Lower lobe of right lung (tissue), 2 donors: ENCODE results near the gene SOX15. TPM values are rescaled to one million over a fixed set of nuclear protein-coding genes. Genes with fewer than 3 reads are reported as not detected.
"Not testable (repeated sequence)": the region's sequence is repeated elsewhere in the genome, so short reads cannot be mapped to it uniquely, and the experiment has no call there.

Experiments used
- ATAC-seq, 2 donors: fragments of 200-7000 bp; cut with Tn5 transposase; one replicate each; pipeline ENCODE4 v1.9.1; 2020 to 2022; ENCODE audit warnings: mild to moderate bottlenecking in 2 of 2, moderate library complexity in 2 of 2
- DNase-seq: peaks from one replicate; pipeline ENCODE4 v3.0.0-alpha.2; 2020
- H3K27ac ChIP-seq: fragments of 200-600 bp; one replicate; pipeline ENCODE4 v1.8.0; 2022
- H3K27me3 ChIP-seq: fragments of 200-600 bp; one replicate; pipeline ENCODE4 v1.8.0; 2022; ENCODE audit warnings: low read depth
- H3K36me3 ChIP-seq: fragments of 200-600 bp; one replicate; pipeline ENCODE4 v1.8.0; 2022; ENCODE audit warnings: mild to moderate bottlenecking
- H3K4me1 ChIP-seq: fragments of 200-600 bp; one replicate; pipeline ENCODE4 v1.8.0; 2022
- H3K4me3 ChIP-seq: fragments of 200-600 bp; one replicate; pipeline ENCODE4 v1.8.0; 2022; ENCODE audit warnings: mild to moderate bottlenecking
- H3K9me3 ChIP-seq: fragments of 200-600 bp; one replicate; pipeline ENCODE4 v1.8.0; 2022
- CTCF ChIP-seq: fragments of 200-600 bp; IDR thresholded peaks from one replicate; pipeline ENCODE4 v1.8.0; 2022; ENCODE audit warnings: antibody characterized with exemption, mild to moderate bottlenecking
- intact Hi-C: fragments of 100-400 bp; cut with DNase I; formaldehyde crosslinking; loops from one replicate; pipeline ENCODE4 v1.11.0; 2022
- total RNA-seq: library from RNA; stranded (reverse); fragmentation: NEBNext Ultra II Directional; extraction: Animal tissue kit (Norgen Biotek cat#: 25700); gene quantifications from one replicate; pipeline ENCODE4 v1.2.1, GENCODE V29; 2021
- donor health status: DM: no; HTN: yes; CAD: no; lungs with severe emphysema.

The SOX15 gene
- total RNA-seq, 1 donor from 2014 or later = 0.47 TPM

- Histone ChIP-seq H3K27ac (peak overlapping the region; percentile 88), H3K9me3 (no peaks in the 10 kb centered on the region), H3K4me3 (peak overlapping the region; percentile 92), H3K27me3 (no peaks in the 10 kb centered on the region), H3K4me1 (peaks cover 33% of the 10 kb centered on the region), H3K36me3 (peaks cover 15% of the 10 kb centered on the region)
- intact Hi-C loops = no loop called here
- ATAC-seq (no peak), DNase-seq (peak; percentile 28)
- no peak for TF ChIP-seq CTCF
These were observed 24.0 kb upstream of the SOX15 start for GRCh38 chr17:7613769-7614424.

- DNase-seq = no peak
- intact Hi-C loops = no loop called here
- ATAC-seq = no peak
These were observed 22.4 kb upstream of the SOX15 start for GRCh38 chr17:7612294-7612640.

GRCh38 chr17:7611635-7612293 is 21.9 kb upstream of the SOX15 start:
- no peaks in the 10 kb centered on the region for H3K9me3 ChIP-seq
- no peak overlapping the region for H3K4me3 ChIP-seq
- intact Hi-C loops = no loop called here
- ATAC-seq = no peak
- H3K4me1 ChIP-seq = peaks cover 33% of the 10 kb centered on the region
- no peak overlapping the region for H3K27ac ChIP-seq
- TF ChIP-seq CTCF = no peak
- peaks cover 15% of the 10 kb centered on the region for H3K36me3 ChIP-seq
- DNase-seq = no peak
- no peaks in the 10 kb centered on the region for H3K27me3 ChIP-seq

More at GRCh38 chr17:7612294-7612640, 22.4 kb upstream of the SOX15 start:
- H3K4me3 ChIP-seq = no peak overlapping the region
- no peak overlapping the region for H3K27ac ChIP-seq
- H3K27me3 ChIP-seq = no peaks in the 10 kb centered on the region
- no peaks in the 10 kb centered on the region for H3K9me3 ChIP-seq
- H3K36me3 ChIP-seq = peaks cover 15% of the 10 kb centered on the region
- peaks cover 33% of the 10 kb centered on the region for H3K4me1 ChIP-seq
- TF ChIP-seq CTCF = no peak

- Histone ChIP-seq H3K4me1 (peaks cover 33% of the 10 kb centered on the region), H3K4me3 (no peak overlapping the region), H3K36me3 (peaks cover 19% of the 10 kb centered on the region), H3K9me3 (no peaks in the 10 kb centered on the region), H3K27me3 (no peaks in the 10 kb centered on the region), H3K27ac (no peak overlapping the region)
- intact Hi-C loops = no loop called here
- DNase-seq = peak; percentile 28
- no peak for TF ChIP-seq CTCF
- ATAC-seq = no peak
These were observed 20.7 kb upstream of the SOX15 start for GRCh38 chr17:7610641-7611040.

GRCh38 chr17:7606280-7606679 is 16.4 kb upstream of the SOX15 start:
- DNase-seq = peak; percentile 3
- intact Hi-C loops = no loop called here
- peaks cover under 1% of the 10 kb centered on the region for H3K4me1 ChIP-seq
- no peaks in the 10 kb centered on the region for H3K9me3 ChIP-seq
- no peak overlapping the region for H3K4me3 ChIP-seq
- no peaks in the 10 kb centered on the region for H3K27me3 ChIP-seq
- no peak for TF ChIP-seq CTCF
- peaks cover 61% of the 10 kb centered on the region for H3K36me3 ChIP-seq
- no peak overlapping the region for H3K27ac ChIP-seq
- ATAC-seq = no peak

GRCh38 chr17:7597561-7597960 is 7.7 kb upstream of the SOX15 start:
- peaks cover 98% of the 10 kb centered on the region for H3K36me3 ChIP-seq
- H3K9me3 ChIP-seq, H3K27ac ChIP-seq, ATAC-seq, H3K27me3 ChIP-seq, H3K4me1 ChIP-seq, intact Hi-C loops, H3K4me3 ChIP-seq: not testable (repeated sequence)
- peak; percentile 6 for DNase-seq
